Caco-2 (cell line): Measurements from ENCODE around the gene CMYA5. TPM values are rescaled to one million over a fixed set of nuclear protein-coding genes. Genes with fewer than 3 reads are reported as not detected.

Experiments
- BruUV-seq: library from RNA; stranded (reverse); fragments of 400-500 nt; replicated peaks from 2 replicates; lab custom pipeline; 2021; lab: Mats Ljungman, UMichigan
- CTCF ChIA-PET: fragments of 300-600 bp; sonication (Branson Sonifier 250); formaldehyde crosslinking; loops from one replicate; lab custom pipeline; 2022; ENCODE audit warnings: antibody characterized with exemption; lab: Charles Lee
- POLR2A ChIA-PET: fragments of 300-600 bp; sonication (Branson Sonifier 250); formaldehyde crosslinking; loops from one replicate; lab custom pipeline; 2022; ENCODE audit warnings: antibody characterized with exemption; lab: Charles Lee
- DNase-seq, 2 experiments: peaks; one replicate each; pipeline versions ENCODE4 v3.0.0 to v3.0.0-alpha.2; 2020 to 2022
- H3K27me3 ChIP-seq: replicated peaks from 2 replicates; pipeline ENCODE4 v1.6.0; 2011; ENCODE audit warnings: low read length; ENCODE audit not compliant: control insufficient read depth, insufficient read depth
- H3K36me3 ChIP-seq: 2 replicates; pipeline ENCODE4 v1.5.1; 2011; ENCODE audit warnings: low read length; ENCODE audit not compliant: control insufficient read depth, insufficient read depth
- H3K4me1 ChIP-seq: fragments of 250-450 bp; sonication (Bioruptor Pico); 2 replicates; pipeline ENCODE4 v1.5.1; 2020; ENCODE audit warnings: mild to moderate bottlenecking
- H3K4me3 ChIP-seq: 2 replicates; pipeline ENCODE4 v1.5.1; 2011; ENCODE audit warnings: low read depth, mild to moderate bottlenecking, control low read depth, low read length
- H3K9me3 ChIP-seq: fragments of 250-450 bp; sonication (Bioruptor Pico); 2 replicates; pipeline ENCODE4 v1.5.1; 2020; ENCODE audit warnings: mild to moderate bottlenecking, moderate library complexity
- H3K27ac Mint-ChIP-seq: one replicate; pipeline ENCODE4 v1.8.0; 2022; ENCODE audit warnings: mixed read lengths; ENCODE audit not compliant: unreplicated experiment
- H3K27me3 Mint-ChIP-seq: one replicate; pipeline ENCODE4 v1.8.0; 2022; ENCODE audit warnings: mixed read lengths; ENCODE audit not compliant: insufficient read depth, unreplicated experiment
- H3K36me3 Mint-ChIP-seq: one replicate; pipeline ENCODE4 v1.8.0; 2022; ENCODE audit warnings: mild to moderate bottlenecking, mixed read lengths; ENCODE audit not compliant: insufficient read depth, unreplicated experiment
- H3K4me1 Mint-ChIP-seq: one replicate; pipeline ENCODE4 v1.8.0; 2022; ENCODE audit warnings: low read depth, mixed read lengths; ENCODE audit not compliant: unreplicated experiment
- H3K4me3 Mint-ChIP-seq: one replicate; pipeline ENCODE4 v1.8.0; 2022; ENCODE audit warnings: mild to moderate bottlenecking, moderate library complexity, mixed read lengths; ENCODE audit not compliant: unreplicated experiment
- H3K9me3 Mint-ChIP-seq: one replicate; pipeline ENCODE4 v1.8.0; 2022; ENCODE audit warnings: mixed read lengths; ENCODE audit not compliant: unreplicated experiment
- intact Hi-C: fragments of 100-400 bp; cut with micrococcal nuclease; formaldehyde crosslinking; loops from one replicate; pipeline ENCODE4 v1.10.0; 2022; ENCODE audit not compliant: unreplicated experiment
- total RNA-seq: library from RNA; stranded (reverse); gene quantifications from 2 replicates; pipeline ENCODE4 v1.2.3, GENCODE V29; 2022
- TF ChIP-seq, protein P1 (sequence below), 2 experiments: fragments of 200-600 bp in 1 of 2; IDR thresholded peaks; 1 replicate in 1 of 2; 2 replicates in 1 of 2; pipeline versions ENCODE4 v1.5.1 to v1.8.0; 2011 to 2022; ENCODE audit warnings: antibody characterized with exemption in 1 of 2, control low read depth in 1 of 2, inconsistent platforms in 1 of 2, low read depth in 1 of 2, low read length in 1 of 2, mild to moderate bottlenecking in 1 of 2, moderate library complexity in 1 of 2; ENCODE audit not compliant: insufficient read depth in 1 of 2, severe bottlenecking in 1 of 2, unreplicated experiment in 1 of 2

The CMYA5 gene
- total RNA-seq, 1 experiment from 2014 or later, result 0.39 TPM

DNA sequence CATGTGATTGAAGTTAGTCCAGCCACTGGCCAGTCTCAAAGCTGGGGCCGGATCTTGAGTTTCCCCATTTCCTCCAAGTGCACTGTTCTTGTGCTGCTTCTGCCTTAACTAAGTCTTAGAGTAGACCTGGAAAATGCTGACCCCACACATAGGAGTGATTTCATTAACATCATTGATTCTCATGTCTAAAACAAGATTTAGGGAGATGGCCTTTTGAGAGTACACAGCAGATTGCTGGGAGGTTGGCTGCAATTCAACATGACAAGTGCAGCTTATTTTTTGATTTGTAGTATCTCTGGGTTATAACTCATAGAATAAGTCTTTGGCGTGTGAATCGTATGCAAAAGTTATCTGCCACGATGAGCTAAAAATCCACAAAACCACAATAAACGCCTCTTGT, 131.0 kb downstream of the CMYA5 start:
- no peaks in the 10 kb centered on the region for H3K36me3 Mint-ChIP-seq

DNA sequence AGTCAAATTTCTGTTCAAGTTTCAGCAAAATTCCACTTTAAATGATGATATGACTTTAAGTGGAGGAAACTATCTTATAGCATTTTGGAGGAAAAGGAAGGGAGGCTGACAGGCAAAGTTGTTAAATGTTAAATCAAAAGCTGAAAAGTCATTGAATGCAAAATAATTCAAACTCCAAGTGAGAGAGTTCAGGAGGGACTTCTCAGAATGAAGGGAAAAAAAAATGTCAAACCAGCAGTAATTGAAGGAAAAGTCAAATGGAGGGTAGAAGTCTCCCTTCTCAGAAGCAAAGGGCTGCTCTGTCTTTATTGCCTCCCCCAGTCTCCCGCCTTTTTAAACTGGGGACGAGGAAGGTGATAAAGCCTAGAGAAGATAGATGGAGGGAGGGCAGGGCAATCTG, 134.8 kb downstream of the CMYA5 start:
- ChIA-PET POLR2A (no interaction called here), CTCF (no interaction called here)
- TF ChIP-seq, protein P1, sequence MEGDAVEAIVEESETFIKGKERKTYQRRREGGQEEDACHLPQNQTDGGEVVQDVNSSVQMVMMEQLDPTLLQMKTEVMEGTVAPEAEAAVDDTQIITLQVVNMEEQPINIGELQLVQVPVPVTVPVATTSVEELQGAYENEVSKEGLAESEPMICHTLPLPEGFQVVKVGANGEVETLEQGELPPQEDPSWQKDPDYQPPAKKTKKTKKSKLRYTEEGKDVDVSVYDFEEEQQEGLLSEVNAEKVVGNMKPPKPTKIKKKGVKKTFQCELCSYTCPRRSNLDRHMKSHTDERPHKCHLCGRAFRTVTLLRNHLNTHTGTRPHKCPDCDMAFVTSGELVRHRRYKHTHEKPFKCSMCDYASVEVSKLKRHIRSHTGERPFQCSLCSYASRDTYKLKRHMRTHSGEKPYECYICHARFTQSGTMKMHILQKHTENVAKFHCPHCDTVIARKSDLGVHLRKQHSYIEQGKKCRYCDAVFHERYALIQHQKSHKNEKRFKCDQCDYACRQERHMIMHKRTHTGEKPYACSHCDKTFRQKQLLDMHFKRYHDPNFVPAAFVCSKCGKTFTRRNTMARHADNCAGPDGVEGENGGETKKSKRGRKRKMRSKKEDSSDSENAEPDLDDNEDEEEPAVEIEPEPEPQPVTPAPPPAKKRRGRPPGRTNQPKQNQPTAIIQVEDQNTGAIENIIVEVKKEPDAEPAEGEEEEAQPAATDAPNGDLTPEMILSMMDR (IDR thresholded peaks at IDR 0.05; ENCODE audit: insufficient read depth in 1 of 2, low read depth in 1 of 2, low read length in 1 of 2, severe bottlenecking in 1 of 2, unreplicated experiment in 1 of 2), result no peak
- Histone ChIP-seq H3K9me3 (no peaks in the 10 kb centered on the region), H3K36me3 (no peaks in the 10 kb centered on the region), H3K27me3 (no peaks in the 10 kb centered on the region), H3K4me3 (no peak overlapping the region), H3K4me1 (no peaks in the 10 kb centered on the region)
- H3K36me3 Mint-ChIP-seq, result no peaks in the 10 kb centered on the region
- H3K27me3 Mint-ChIP-seq, result peaks cover 13% of the 10 kb centered on the region
- H3K27ac Mint-ChIP-seq, result no peak overlapping the region
- no peak for DNase-seq
- intact Hi-C loops, result no loop called here
- no peak overlapping the region for H3K4me3 Mint-ChIP-seq
- no TSS peak for BruUV-seq
- no peaks in the 10 kb centered on the region for H3K9me3 Mint-ChIP-seq
- H3K4me1 Mint-ChIP-seq, result no peaks in the 10 kb centered on the region

More for the DNA sequence above, 131.0 kb downstream of the CMYA5 start:
- DNase-seq, result no peak
- TF ChIP-seq, protein P1 (IDR thresholded peaks at IDR 0.05; ENCODE audit: insufficient read depth in 1 of 2, low read depth in 1 of 2, low read length in 1 of 2, severe bottlenecking in 1 of 2, unreplicated experiment in 1 of 2), result no peak
- ChIA-PET POLR2A (no interaction called here), CTCF (no interaction called here)
- Histone ChIP-seq H3K9me3 (no peaks in the 10 kb centered on the region; the same call in 1 of the 2 replicates), H3K4me1 (no peaks in the 10 kb centered on the region), H3K4me3 (no peak overlapping the region), H3K27me3 (no peaks in the 10 kb centered on the region), H3K36me3 (no peaks in the 10 kb centered on the region)
- no TSS peak for BruUV-seq
- Mint-ChIP-seq H3K9me3 (peaks cover 9% of the 10 kb centered on the region), H3K4me1 (no peaks in the 10 kb centered on the region), H3K27me3 (peaks cover 7% of the 10 kb centered on the region), H3K4me3 (no peak overlapping the region), H3K27ac (no peak overlapping the region)
- intact Hi-C loops, result no loop called here

DNA sequence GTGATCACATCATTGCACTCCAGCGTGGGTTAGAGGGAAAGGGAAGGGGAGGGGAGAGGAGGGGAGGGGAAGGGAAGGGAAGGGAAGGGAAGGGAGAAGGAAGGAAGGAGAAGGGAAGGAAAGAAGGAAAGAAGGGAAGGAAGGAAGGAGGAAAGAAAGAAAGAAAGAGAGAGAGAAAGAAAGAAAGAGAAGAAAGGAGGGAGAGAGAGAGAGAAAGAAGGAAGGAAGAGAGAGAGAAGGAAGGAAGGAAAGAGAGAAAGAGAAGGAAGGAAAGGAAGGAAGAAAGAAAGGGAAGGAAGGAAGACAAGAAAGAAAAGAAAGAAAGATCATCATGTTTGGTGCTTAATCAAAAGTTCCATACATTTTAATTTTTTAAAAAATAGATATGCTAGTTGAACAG, 136.2 kb downstream of the CMYA5 start:
- POLR2A ChIA-PET, result no interaction called here
- TF ChIP-seq, protein P1 (IDR thresholded peaks at IDR 0.05; ENCODE audit: insufficient read depth in 1 of 2, low read depth in 1 of 2, low read length in 1 of 2, severe bottlenecking in 1 of 2, unreplicated experiment in 1 of 2), result no peak
- H3K36me3 Mint-ChIP-seq, result no peaks in the 10 kb centered on the region

More for the DNA sequence above, 136.2 kb downstream of the CMYA5 start:
- H3K27me3 Mint-ChIP-seq, result peaks cover 19% of the 10 kb centered on the region
- no peaks in the 10 kb centered on the region for H3K4me1 Mint-ChIP-seq
- no peaks in the 10 kb centered on the region for H3K9me3 ChIP-seq
- DNase-seq, result no peak
- intact Hi-C loops, result no loop called here
- no peaks in the 10 kb centered on the region for H3K9me3 Mint-ChIP-seq
- no peak overlapping the region for H3K4me3 Mint-ChIP-seq
- H3K36me3 ChIP-seq, result no peaks in the 10 kb centered on the region
- H3K27ac Mint-ChIP-seq, result no peak overlapping the region
- BruUV-seq, result no TSS peak
- no peaks in the 10 kb centered on the region for H3K4me1 ChIP-seq
- CTCF ChIA-PET, result no interaction called here
- H3K4me3 ChIP-seq, result no peak overlapping the region
- no peaks in the 10 kb centered on the region for H3K27me3 ChIP-seq
